Breast epithelium (tissue), 4 donors: ENCODE results near the gene KRTCAP3. TPM values are rescaled to one million over a fixed set of nuclear protein-coding genes. Genes with fewer than 3 reads are reported as not detected.

Experiments
- DNase-seq, 2 donors: peaks; one replicate each; pipeline ENCODE4 v3.0.0-alpha.2; 2019; ENCODE audit warnings: low spot score in 2 of 2
- H3K27ac ChIP-seq, 2 donors: fragments of 200-600 bp; sonication (generic) in 1 of 2; one replicate each; pipeline ENCODE4 v1.5.1; 2016 to 2019; ENCODE audit warnings: mild to moderate bottlenecking in 1 of 2
- H3K27me3 ChIP-seq, 2 donors: fragments of 200-600 bp; sonication (generic) in 1 of 2; one replicate each; pipeline versions ENCODE4 v1.5.1 to v1.6.0; 2017 to 2019; ENCODE audit warnings: control low read depth in 1 of 2, mild to moderate bottlenecking in 1 of 2
- H3K36me3 ChIP-seq: fragments of 200-600 bp; one replicate; pipeline ENCODE4 v1.5.1; 2019
- H3K4me1 ChIP-seq, 2 donors: fragments of 200-600 bp; sonication (generic); one replicate each; pipeline ENCODE4 v1.5.1; 2016 to 2019; ENCODE audit warnings: control low read depth in 1 of 2
- H3K4me3 ChIP-seq, 3 donors: fragments of 200-600 bp; sonication (generic); 1 replicate in 2 of 3; 2 replicates in 1 of 3; pipeline ENCODE4 v1.5.1; 2016 to 2019; ENCODE audit warnings: mild to moderate bottlenecking in 3 of 3, moderate library complexity in 2 of 3
- H3K9me3 ChIP-seq, 2 donors: fragments of 200-600 bp; sonication (generic) in 1 of 2; one replicate each; pipeline ENCODE4 v1.5.1; 2016 to 2019; ENCODE audit warnings: control low read depth in 1 of 2
- POLR2A ChIP-seq: fragments of 450-650 bp; IDR thresholded peaks from one replicate; pipeline ENCODE4 v1.6.1; 2016; ENCODE audit warnings: antibody characterized with exemption, mild to moderate bottlenecking, moderate library complexity
- POLR2AphosphoS5 ChIP-seq, 3 donors: sonication (generic); formaldehyde crosslinking; IDR thresholded peaks; one replicate each; pipeline ENCODE4 v1.6.1; 2017; ENCODE audit warnings: antibody characterized with exemption in 3 of 3
- intact Hi-C: fragments of 100-400 bp; cut with DNase I; formaldehyde crosslinking; loops from one replicate; pipeline ENCODE4 v1.15.1; 2023; ENCODE audit warnings: low total_unique reads
- total RNA-seq, 3 donors: library from RNA; depleted of rRNA; stranded (reverse); fragments of >200 nt; gene quantifications; one replicate each; pipeline ENCODE4 v1.1.0, GENCODE V29; 2016
- TF ChIP-seq, protein P1 (sequence below), 3 donors: fragments of 450-650 bp; IDR thresholded peaks; one replicate each; pipeline ENCODE4 v1.5.1; 2016 to 2017; ENCODE audit warnings: antibody characterized with exemption in 3 of 3, mild to moderate bottlenecking in 3 of 3, moderate library complexity in 3 of 3

Gene KRTCAP3
- total RNA-seq, 3 donors from 2014 or later: 3.8 to 31.2 (median 14.7) TPM

DNA sequence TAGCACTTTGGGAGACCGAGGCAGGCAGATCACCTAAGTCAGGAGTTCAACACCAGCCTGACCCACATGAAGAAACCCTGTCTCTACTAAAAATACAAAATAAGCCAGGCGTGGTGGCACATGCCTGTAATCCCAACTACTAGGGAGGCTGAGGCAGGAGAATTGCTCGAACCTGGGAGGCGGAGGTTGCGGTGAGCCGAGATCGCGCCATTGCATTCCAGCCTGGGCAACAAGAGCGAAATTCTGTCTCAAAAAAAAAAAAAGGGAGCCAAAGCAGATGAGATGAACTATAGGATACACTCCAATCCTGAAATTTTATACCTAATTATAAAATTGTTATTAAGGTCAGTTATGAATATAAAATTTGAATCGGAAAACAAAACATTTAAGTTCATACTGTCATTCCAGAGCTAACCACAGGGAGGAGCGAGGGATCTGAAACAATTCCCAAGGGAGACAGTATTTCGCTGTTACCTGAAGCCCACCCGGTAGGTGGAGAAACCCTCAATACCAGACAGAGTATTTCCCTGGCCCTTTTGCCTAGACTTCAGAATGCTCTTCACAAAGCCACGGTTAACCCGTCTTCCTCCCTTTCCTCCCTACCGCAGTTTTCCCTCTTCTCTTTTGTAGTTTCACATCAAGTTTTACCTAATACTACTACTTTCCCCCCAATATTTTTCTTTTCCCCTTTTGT is 34.2 kb upstream of the KRTCAP3 start:
- no peak for DNase-seq
- TF ChIP-seq POLR2A: no peak
- TF ChIP-seq, protein P1, sequence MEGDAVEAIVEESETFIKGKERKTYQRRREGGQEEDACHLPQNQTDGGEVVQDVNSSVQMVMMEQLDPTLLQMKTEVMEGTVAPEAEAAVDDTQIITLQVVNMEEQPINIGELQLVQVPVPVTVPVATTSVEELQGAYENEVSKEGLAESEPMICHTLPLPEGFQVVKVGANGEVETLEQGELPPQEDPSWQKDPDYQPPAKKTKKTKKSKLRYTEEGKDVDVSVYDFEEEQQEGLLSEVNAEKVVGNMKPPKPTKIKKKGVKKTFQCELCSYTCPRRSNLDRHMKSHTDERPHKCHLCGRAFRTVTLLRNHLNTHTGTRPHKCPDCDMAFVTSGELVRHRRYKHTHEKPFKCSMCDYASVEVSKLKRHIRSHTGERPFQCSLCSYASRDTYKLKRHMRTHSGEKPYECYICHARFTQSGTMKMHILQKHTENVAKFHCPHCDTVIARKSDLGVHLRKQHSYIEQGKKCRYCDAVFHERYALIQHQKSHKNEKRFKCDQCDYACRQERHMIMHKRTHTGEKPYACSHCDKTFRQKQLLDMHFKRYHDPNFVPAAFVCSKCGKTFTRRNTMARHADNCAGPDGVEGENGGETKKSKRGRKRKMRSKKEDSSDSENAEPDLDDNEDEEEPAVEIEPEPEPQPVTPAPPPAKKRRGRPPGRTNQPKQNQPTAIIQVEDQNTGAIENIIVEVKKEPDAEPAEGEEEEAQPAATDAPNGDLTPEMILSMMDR (IDR thresholded peaks at IDR 0.05): peak; percentile 40 to 52 (median 50)
- no peak for TF ChIP-seq POLR2AphosphoS5 (IDR thresholded peaks at IDR 0.05)

DNA sequence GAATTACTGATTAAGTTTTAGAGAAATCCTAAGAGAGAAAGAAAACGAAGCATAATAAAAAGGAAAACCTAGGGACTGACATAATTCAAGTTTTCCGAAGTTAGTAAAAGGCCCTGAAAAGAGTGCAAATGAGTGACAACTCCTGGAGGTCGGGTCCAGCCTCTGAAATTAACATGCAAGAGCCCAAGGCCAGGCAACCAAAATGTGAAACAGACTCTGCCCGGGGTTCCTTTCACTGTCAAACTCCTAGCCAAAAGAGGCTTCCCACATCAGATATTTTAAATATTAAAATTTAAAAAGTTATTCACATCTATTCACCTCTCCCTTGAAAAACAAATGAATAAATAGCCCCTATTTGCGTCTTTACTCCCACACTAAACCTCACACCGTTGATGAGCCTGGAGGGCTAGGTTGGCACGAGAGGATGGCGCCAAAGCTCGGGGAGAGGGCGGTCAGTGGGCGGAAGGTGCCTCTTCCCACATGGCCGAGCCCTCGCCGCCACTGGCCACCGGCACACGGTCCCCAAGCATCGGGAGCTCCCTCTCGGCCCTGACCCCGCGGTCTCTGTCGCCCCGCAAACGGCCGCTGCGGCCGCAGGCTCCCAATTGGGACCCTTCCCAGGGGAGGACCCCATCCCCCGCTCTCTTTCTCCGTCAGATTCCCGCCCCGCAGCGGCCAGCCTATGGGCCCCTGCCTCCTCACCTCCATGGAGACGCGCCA is 33.4 kb upstream of the KRTCAP3 start:
- intact Hi-C loops: no loop called here
- Histone ChIP-seq H3K27me3 (no peaks in the 10 kb centered on the region), H3K4me1 (peaks cover 0 to 4% of the 10 kb centered on the region in 2 donors), H3K36me3 (no peaks in the 10 kb centered on the region), H3K27ac (peak overlapping the region; percentile 78 to 86), H3K4me3 (peak overlapping the region; percentile 81 to 100 (median 96)), H3K9me3 (no peaks in the 10 kb centered on the region)
- TF ChIP-seq POLR2AphosphoS5 (IDR thresholded peaks at IDR 0.05) (no peak), POLR2A (no peak)
- TF ChIP-seq, protein P1 (IDR thresholded peaks at IDR 0.05): no peak
- DNase-seq: no peak

More for the DNA sequence above, 34.2 kb upstream of the KRTCAP3 start:
- Histone ChIP-seq H3K27me3 (no peaks in the 10 kb centered on the region), H3K4me3 (peak overlapping the region; percentile 81 to 100 (median 96)), H3K36me3 (no peaks in the 10 kb centered on the region), H3K27ac (no peak overlapping the region), H3K4me1 (peaks cover 0 to 4% of the 10 kb centered on the region in 2 donors), H3K9me3 (no peaks in the 10 kb centered on the region)
- intact Hi-C loops: no loop called here

DNA sequence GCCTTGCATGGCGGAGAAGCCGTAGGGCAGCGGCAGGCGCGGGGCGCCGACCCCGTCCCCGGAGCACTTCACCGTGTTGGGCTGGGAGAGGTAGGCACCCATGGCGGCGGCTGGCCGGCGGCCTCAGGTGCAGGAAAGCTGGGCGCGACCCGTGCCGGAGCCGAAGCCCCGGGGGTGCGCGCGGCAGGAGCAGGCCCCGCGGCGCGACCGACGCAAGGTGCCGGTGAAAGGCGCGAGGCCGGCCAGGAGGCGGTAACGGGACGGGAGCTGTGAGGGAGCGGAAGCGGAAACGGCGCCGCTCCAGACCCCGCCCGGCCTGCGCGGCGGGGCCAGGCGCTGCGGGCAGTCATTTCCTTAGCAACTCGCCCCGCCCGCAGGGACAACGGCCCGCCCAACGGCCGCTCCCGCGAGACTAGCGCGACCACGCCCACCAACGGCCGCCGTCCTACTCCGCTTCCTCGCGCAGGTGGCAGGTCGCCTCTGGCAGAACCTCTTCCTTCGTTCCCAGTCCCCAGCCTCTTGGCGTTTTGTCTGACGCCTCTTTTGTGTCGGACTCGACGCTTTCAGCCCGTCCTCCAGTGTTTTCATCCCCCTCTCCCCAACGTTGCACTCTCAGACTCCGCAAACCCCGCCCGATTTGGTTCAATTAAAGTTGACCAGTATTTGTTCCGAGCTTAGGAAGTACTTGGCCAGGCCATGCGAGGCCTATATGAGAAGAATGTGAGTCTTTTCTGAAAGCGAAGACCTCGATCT is 32.7 kb upstream of the KRTCAP3 start, which contains the start of gene PPM1G:
TSS of gene PPM1G (minus strand) at position 271 of the 753 bp plus-strand sequence. CDS start at position 102, 169 bp downstream.
- DNase-seq: peak; percentile 90 to 97
- H3K4me1 ChIP-seq: peaks cover 0 to 4% of the 10 kb centered on the region in 2 donors
- H3K9me3 ChIP-seq: no peaks in the 10 kb centered on the region
- TF ChIP-seq POLR2A: peak; percentile 49
- TF ChIP-seq POLR2AphosphoS5 (IDR thresholded peaks at IDR 0.05): peak; percentile 65 to 85 (median 81)
- TF ChIP-seq, protein P1 (IDR thresholded peaks at IDR 0.05): no peak
- H3K4me3 ChIP-seq: peak within 1 kb of the TSS; percentile 81 to 100 (median 96)
- intact Hi-C loops: no loop called here
- no peaks in the 10 kb centered on the region for H3K36me3 ChIP-seq
- H3K27me3 ChIP-seq: no peaks in the 10 kb centered on the region
- H3K27ac ChIP-seq: peak within 1 kb of the TSS; percentile 78 to 86

DNA sequence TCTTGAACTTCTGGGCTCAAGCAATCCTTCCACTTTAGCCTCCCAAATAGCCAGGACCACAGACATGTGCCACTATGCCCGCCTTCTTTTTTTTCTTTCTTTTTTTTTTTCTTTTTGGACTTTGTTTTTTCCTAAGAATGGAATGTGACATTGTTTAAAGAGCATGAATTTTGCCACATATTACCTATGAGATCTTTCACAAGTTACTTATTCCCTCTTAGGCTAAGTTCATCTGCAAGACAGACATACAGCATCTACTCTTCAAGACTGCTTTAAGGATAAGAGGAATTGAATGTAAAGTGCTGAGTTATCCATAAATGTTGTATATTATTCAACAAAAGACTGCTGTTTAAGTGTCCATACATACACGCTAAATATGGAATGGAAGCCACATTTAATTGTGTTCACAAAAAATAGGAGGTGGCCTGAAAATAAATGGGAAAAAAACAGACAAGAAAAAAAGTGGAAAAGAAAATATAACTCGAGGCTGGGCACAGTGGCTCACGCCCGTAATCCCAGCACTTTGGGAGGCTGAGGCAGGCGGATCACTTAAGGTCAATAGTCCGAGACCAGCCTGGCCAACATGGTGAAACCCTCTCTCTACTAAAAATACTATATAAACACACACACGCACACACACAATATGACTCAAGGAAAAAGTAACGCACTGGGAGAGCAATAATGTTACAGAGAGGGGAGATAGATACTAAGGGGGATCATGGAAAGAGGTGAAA is 29.6 kb upstream of the KRTCAP3 start:
- intact Hi-C loops: no loop called here
- no peaks in the 10 kb centered on the region for H3K9me3 ChIP-seq
- H3K36me3 ChIP-seq: no peaks in the 10 kb centered on the region
- no peak for DNase-seq
- TF ChIP-seq, protein P1 (IDR thresholded peaks at IDR 0.05): no peak
- TF ChIP-seq POLR2AphosphoS5 (IDR thresholded peaks at IDR 0.05) (no peak), POLR2A (no peak)
- peaks cover 0 to 4% of the 10 kb centered on the region in 2 donors for H3K4me1 ChIP-seq
- H3K4me3 ChIP-seq: no peak overlapping the region
- H3K27me3 ChIP-seq: no peaks in the 10 kb centered on the region
- H3K27ac ChIP-seq: no peak overlapping the region
